Measurements from ENCODE around the gene LRIG2.

DNA sequence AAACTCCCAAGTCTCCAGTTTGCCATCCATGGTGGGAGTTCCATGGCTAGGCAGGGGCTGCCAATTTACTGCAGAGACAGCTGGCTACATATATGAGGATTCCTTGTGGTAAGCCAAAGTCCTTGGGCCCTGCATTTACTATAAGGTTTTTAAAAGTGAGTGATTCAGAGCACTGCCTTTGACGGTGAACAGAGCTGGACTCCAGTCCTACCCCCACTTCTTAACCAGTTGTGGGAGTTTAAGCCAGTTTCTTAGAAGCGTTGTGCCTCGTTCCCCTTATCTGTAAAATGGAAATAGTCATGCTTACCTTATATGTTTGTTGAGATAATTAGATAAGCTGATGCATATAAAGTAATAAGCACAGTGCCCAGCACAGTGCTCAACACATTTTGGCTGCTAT, 64.6 kb downstream of the LRIG2 start:
- TF ChIP-seq, protein P1, sequence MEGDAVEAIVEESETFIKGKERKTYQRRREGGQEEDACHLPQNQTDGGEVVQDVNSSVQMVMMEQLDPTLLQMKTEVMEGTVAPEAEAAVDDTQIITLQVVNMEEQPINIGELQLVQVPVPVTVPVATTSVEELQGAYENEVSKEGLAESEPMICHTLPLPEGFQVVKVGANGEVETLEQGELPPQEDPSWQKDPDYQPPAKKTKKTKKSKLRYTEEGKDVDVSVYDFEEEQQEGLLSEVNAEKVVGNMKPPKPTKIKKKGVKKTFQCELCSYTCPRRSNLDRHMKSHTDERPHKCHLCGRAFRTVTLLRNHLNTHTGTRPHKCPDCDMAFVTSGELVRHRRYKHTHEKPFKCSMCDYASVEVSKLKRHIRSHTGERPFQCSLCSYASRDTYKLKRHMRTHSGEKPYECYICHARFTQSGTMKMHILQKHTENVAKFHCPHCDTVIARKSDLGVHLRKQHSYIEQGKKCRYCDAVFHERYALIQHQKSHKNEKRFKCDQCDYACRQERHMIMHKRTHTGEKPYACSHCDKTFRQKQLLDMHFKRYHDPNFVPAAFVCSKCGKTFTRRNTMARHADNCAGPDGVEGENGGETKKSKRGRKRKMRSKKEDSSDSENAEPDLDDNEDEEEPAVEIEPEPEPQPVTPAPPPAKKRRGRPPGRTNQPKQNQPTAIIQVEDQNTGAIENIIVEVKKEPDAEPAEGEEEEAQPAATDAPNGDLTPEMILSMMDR (IDR thresholded peaks at IDR 0.05): no peak
- TF ChIP-seq POLR2A (IDR thresholded peaks at IDR 0.05): no peak

Measured in right lobe of liver (tissue), 4 donors.